LNCAP (cell line): ENCODE results near the gene GPSM3.

Experiments
- TF ChIP-seq, protein P1 (sequence below): fragments of 450-650 bp; IDR thresholded peaks from 2 replicates; pipeline ENCODE4 v1.5.1; 2017; ENCODE audit warnings: mild to moderate bottlenecking

Gene GPSM3

DNA sequence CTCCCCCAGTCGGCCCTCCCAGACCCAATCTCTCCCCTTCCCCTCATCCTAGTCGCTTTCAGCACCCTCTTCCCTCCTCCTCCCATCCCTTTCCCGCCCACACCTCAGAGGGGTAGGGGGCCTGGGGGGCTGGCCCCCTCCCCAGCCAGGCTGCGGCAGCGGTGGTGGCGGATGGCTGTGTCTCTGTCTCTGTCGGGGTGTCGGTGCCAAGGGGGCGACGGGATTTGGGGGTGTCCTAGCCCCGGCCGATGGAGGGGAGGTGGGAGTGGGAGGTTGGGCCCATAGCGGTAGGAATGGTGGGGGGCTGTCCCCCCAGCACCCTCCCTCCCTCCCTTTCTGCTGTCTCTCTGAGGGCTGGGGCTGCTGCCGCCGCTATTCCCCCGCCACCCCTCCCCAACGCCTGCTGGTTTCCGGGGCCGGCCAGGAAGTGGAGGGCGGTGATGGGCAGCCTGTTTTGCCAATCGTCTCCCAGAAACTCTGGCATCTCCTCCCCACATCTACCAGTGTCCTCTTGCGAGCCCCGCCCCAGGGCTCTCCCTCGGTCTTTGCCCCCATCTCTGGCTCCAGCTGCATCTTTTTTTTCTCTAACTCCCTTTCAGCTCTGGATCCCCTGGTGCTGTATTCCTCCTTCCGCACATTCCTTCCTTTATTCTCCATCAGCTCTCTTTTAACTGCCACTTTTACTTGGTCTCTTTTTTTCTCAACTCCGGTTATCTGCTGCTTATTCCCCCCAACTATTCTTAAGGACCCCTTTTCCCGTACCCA, 16.6 kb downstream of the GPSM3 start, which contains the start of gene AGPAT1:
TSS of gene AGPAT1 (minus strand) at position 374 of the 765 bp plus-strand sequence. CDS start 4,588 bp downstream, outside the sequence.
- TF ChIP-seq, protein P1, sequence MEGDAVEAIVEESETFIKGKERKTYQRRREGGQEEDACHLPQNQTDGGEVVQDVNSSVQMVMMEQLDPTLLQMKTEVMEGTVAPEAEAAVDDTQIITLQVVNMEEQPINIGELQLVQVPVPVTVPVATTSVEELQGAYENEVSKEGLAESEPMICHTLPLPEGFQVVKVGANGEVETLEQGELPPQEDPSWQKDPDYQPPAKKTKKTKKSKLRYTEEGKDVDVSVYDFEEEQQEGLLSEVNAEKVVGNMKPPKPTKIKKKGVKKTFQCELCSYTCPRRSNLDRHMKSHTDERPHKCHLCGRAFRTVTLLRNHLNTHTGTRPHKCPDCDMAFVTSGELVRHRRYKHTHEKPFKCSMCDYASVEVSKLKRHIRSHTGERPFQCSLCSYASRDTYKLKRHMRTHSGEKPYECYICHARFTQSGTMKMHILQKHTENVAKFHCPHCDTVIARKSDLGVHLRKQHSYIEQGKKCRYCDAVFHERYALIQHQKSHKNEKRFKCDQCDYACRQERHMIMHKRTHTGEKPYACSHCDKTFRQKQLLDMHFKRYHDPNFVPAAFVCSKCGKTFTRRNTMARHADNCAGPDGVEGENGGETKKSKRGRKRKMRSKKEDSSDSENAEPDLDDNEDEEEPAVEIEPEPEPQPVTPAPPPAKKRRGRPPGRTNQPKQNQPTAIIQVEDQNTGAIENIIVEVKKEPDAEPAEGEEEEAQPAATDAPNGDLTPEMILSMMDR: no peak

DNA sequence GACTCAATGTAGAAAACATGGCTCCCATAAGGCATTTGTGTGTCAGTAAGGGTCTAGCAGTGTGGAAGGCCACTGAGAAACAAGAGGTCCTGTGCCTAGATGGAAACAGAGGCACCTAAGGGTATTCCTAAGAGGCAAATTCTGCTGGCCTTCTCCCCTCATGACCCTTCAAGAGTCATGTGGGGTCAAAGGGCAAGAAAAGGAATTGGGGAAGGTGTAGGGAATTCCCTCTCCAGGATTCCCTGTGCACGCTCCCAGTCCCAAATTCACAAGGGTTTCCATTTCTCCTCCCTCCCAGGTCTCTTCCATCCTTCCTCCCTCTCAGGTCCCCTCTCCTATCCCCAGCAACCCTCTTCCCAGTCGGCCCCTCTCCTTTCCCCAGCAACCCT, 17.1 kb downstream of the GPSM3 start:
- TF ChIP-seq, protein P1: no peak

DNA sequence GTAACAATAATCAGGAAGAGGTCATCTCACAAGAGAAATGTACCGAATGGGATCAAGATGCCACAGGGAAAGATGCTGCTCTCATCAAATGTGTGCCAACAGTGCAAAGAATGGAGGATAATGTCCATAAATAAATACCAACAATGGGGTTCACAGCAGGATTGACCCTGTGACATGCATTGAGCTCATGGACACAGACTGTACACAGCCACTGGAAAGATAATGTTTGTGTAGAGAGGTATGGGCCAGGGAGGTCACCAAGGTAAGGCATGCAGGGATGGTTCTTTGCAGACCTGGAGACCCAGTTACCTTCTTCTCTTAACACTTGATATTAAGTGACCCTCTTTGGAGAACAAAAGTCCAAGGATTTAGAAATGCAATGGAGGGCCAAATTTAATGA, 18.0 kb downstream of the GPSM3 start:
- TF ChIP-seq, protein P1: no peak

DNA sequence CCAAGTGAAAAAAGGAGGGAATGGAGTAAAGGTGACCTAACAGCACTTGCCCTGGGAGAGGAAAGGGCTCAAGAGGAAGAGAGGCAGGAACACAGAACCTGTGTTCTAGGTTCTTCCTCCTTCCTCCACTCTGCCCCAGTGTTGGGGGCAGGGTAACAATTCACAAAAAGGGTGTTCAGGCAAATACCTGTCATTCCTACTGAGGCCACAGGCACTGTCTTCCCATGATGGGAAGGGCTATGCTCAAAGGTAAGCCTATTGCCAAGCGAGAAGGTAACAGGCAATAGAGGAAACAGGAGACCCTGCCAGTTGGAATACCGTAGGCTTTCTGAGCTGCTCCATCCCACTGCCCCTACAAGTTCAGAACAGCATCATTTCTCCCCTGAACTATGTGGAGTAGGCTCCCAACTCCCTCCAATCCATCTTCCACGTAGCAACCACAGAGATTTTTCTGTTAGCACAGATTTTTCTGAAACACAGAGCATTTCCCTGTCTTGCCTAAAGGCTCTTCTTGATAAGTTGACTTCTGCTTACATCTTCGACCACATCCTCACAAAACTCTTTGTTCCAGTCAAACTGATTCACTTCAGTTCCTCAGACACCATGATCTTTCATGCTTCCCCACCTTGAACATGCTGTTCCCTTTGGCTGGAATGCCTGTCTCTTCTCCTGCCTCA, 19.3 kb downstream of the GPSM3 start:
- TF ChIP-seq, protein P1: no peak

DNA sequence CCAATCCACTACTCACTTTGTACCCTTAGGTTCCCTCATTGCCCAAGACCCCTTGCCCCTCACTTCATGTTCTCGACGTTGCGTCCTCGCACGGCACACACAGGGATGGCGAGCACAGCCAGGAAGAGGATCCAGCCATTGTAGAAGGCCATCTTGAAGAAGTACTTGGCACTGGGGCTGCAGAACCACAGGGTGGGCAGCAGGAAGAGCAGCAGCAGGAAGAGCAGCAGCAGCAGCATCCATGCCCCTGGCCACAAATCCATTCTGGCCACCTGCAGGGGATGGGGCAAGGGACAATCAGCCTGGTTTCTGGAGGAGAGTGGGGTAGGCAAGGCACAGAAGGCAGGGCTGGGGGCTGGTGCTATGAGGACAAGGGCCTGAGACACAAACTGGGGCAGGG, 21.2 kb downstream of the GPSM3 start:
- TF ChIP-seq, protein P1: no peak

DNA sequence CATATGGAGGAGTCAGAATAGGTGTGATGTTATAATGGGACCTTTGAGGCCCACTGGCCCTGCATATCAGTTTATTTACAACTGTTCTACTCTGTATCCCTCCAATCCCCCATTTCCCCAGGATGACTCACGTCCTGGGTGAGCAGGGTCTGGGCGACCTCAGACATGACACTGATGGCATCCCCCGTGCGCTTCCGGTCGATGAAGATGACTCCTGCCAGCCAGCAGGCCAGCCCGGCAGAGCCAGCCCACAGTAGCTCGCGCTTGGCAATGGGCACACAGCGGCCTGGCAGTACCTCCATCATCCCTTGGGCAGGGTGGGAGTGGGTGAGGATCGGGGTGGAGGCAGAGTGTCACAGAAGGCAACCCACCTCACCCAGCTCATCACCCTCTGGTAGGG, 22.1 kb downstream of the GPSM3 start:
- TF ChIP-seq, protein P1: no peak

DNA sequence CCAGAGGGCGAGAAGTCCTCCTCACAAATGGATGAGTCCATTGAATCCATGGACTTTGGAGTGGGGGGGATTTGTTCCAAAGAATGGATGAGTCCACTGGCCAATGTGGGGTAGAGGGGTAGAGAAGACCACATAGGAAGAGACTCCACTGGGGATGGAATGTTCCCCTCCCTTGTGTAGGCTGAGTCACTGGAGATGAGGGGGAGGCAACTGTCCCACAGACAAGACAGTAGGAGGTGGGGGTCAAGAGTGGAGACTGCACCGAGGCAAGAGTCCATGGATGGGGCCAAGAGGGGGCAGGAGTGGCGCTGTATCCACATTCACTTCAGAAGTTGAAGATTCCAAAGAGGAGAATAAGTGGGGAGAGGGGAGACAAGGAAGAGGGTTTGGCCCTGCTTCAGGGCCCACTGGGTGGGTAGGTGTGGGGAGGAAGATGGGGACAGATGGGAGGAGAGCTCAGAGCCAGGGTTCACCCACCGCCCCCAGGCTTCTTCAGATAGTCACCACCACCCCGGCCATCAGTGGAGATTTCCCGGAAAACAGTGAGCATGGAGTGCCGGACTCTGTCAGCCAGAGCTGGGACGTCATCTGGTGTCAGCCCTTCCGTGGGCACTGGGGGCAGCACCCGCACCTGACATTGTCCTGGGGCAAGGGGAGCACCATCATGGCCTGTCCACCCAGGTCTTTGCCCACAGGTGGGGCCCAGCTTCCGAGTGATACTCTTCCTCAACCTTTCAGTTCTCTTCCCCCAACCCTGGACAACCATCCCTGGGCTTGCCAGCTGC, 23.4 kb downstream of the GPSM3 start:
- TF ChIP-seq, protein P1: no peak
